ENCODE results near the gene KLHDC7B.
A peak's percentile ranks its signal among the peaks of the same experiment; 100 is the strongest.

DNA sequence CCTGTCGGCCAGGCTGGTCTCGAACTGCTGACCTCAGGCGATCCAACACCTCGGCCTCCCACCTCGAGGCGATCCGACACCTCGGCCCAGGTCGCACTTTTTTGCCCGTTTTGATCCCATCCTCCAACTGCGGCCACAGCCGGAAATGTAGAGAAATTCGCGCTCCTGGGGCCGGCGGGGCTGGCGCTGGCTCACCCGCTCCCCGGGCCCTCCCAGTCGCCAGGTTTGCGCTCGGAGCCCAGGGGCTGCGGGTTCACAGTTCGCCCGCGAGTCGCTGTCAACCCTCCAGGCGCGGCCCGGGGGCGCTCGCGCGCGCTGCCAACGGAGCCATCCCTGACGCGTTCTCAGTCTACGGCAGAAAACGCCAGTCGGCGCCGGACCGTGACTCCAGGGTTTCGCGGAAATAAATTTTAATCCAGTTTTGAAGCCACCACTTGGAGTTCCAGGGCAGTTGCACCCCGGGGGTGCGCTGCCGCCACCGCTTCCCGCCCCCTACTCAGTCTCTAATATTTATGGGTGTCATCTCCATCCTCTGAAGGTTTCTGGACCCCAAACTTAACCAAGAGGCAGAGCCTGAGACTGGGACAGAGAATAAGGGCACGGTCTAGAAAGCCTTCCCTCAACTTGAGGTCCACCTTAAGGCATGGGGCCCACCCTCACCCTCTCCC, 1.5 kb upstream of the KLHDC7B start:
- TF ChIP-seq CTCF (IDR thresholded peaks at IDR 0.05; ENCODE audit: insufficient read depth, low read length) (peak; percentile 21), SPI1 (IDR thresholded peaks at IDR 0.05; ENCODE audit: borderline replicate concordance, low read depth) (no peak)
- TF ChIP-seq, protein P1, sequence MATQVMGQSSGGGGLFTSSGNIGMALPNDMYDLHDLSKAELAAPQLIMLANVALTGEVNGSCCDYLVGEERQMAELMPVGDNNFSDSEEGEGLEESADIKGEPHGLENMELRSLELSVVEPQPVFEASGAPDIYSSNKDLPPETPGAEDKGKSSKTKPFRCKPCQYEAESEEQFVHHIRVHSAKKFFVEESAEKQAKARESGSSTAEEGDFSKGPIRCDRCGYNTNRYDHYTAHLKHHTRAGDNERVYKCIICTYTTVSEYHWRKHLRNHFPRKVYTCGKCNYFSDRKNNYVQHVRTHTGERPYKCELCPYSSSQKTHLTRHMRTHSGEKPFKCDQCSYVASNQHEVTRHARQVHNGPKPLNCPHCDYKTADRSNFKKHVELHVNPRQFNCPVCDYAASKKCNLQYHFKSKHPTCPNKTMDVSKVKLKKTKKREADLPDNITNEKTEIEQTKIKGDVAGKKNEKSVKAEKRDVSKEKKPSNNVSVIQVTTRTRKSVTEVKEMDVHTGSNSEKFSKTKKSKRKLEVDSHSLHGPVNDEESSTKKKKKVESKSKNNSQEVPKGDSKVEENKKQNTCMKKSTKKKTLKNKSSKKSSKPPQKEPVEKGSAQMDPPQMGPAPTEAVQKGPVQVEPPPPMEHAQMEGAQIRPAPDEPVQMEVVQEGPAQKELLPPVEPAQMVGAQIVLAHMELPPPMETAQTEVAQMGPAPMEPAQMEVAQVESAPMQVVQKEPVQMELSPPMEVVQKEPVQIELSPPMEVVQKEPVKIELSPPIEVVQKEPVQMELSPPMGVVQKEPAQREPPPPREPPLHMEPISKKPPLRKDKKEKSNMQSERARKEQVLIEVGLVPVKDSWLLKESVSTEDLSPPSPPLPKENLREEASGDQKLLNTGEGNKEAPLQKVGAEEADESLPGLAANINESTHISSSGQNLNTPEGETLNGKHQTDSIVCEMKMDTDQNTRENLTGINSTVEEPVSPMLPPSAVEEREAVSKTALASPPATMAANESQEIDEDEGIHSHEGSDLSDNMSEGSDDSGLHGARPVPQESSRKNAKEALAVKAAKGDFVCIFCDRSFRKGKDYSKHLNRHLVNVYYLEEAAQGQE (IDR thresholded peaks at IDR 0.05; ENCODE audit: insufficient replicate concordance, low read depth): no peak

Data from HL-60 (cell line).